ENCODE results near the gene DYSF.

The DYSF gene

GRCh38 chr2:71604726-71605120 lies 151.4 kb downstream of the DYSF start:
- TF ChIP-seq CTCF (IDR thresholded peaks at IDR 0.05), result no peak

GRCh38 chr2:71605173-71605641 lies 151.8 kb downstream of the DYSF start:
- no peak for TF ChIP-seq CTCF (IDR thresholded peaks at IDR 0.05)

DNA sequence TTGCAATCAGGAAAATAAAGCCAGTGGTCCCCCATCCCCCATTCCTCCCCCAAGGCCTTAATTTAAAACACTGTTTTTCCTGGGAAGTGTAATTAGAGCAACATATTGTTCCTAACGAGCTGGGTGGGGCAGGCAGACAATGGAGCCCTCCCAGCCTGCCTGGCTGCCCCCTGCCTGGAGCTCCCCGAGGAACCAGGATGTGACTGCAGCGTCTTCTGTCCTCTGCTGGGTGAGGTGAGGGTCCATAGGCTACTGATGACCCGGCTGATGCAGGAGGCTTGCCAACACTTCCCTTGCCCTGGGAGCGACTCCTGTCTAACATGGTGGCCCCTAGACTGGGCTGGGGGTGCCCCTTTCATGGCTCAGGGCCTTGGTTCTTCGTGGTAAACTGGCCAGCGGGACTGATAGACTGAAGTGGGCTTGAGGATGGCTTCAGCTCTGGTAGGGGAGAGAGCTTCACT lies 152.4 kb downstream of the DYSF start:
- no peak for TF ChIP-seq CTCF (IDR thresholded peaks at IDR 0.05)

DNA sequence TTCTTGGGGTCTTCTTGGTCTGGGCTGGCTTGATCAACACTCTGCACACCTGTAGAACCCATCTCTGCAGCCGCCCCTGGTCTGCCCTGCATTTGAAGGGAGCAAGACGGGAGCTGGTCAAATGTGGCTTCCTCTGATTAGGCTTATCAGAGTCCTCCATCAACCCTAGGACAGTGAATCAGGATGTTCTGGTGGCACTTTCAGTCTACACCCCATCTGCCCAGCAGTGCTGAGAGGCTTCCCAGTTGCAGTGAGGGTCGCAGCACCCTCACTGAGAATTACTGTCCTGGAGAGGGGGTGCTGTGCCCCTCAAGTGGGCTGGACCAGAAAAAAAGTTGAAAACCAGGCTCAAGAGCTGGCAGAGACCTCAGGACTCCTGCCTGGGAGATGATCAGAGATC lies 152.9 kb downstream of the DYSF start:
- no peak for TF ChIP-seq CTCF (IDR thresholded peaks at IDR 0.05)

DNA sequence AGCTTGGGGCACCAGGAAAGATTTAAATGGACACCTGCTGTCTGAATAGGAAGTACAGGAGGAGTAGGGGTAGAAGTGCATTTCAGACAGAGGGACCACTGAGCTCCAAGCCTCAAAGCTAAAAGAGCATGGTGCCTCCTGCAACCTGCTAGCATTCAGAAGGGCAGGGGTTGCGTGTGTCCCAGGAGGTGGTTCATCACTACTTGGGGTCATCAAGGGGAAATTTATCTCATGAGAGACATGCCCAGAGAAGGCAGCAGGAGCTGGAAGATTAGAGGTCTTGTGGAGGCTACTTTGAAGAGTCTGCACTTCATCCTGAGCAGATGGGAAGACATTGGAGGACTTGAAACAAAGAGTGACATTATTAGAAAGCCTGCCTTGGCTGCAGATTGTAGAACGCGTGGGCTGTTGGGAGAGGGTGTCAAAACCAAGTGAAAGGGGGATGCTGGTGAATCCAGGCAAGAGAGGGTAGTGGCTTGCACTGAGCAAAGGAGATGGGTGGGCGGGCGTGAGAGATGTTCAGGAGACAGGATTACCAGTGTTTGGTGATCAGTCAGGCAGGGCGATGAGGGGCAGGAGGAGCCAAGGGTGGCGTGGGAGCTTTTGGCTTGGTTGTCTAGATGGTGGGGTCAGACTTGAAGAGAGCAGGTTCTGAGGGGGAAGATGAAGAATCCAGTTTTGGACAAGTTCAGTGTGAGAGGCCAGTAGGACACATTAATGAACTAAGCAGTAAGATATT lies 154.0 kb downstream of the DYSF start:
- TF ChIP-seq CTCF (IDR thresholded peaks at IDR 0.05), result no peak

DNA sequence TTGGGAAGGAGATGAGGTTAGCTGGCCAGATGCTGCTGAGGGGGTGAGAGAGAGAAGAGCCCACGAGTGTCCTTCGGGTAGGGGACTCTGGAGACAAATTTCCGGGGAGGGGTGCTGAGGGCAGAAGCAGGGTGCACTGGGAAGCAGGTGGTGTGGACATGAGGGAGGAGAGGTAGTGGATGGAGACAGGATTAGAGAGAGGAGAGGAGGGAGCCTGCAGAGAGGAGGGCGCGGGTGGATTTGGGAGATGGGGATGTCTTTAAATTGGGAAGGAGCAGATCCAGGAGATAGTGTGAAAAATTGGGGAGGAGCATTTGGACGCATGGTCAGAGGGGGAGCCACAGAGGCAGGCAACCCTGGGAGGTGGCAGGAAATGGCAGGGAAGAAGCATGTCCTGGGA lies 154.7 kb downstream of the DYSF start:
- no peak for TF ChIP-seq CTCF (IDR thresholded peaks at IDR 0.05)

GRCh38 chr2:71608441-71608840 lies 155.1 kb downstream of the DYSF start:
- TF ChIP-seq CTCF (IDR thresholded peaks at IDR 0.05), result no peak
